Memory B cell (primary cell): ENCODE measurements around the gene LYRM2.

Experiments used
- ATAC-seq: fragments of 150-1000 bp; cut with Tn5 transposase; 2 replicates; pipeline ENCODE4 v1.10.0; 2021; ENCODE audit warnings: low read depth, mild to moderate bottlenecking, moderate library complexity
- DNase-seq, 2 donors: peaks; one replicate each; pipeline ENCODE4 v3.0.0; 2022; ENCODE audit warnings: low spot score in 2 of 2
- H3K27ac Mint-ChIP-seq: one replicate; pipeline ENCODE4 v1.8.0; 2022; ENCODE audit warnings: mild to moderate bottlenecking, moderate library complexity, mixed read lengths
- H3K27me3 Mint-ChIP-seq: one replicate; pipeline ENCODE4 v1.8.0; 2022; ENCODE audit warnings: mixed read lengths
- H3K36me3 Mint-ChIP-seq: one replicate; pipeline ENCODE4 v1.8.0; 2022; ENCODE audit warnings: mild to moderate bottlenecking, mixed read lengths
- H3K4me1 Mint-ChIP-seq: one replicate; pipeline ENCODE4 v1.8.0; 2022; ENCODE audit warnings: mixed read lengths
- H3K4me3 Mint-ChIP-seq: one replicate; pipeline ENCODE4 v1.8.0; 2022; ENCODE audit warnings: mild to moderate bottlenecking, moderate library complexity, mixed read lengths
- H3K9me3 Mint-ChIP-seq: one replicate; pipeline ENCODE4 v1.8.0; 2022; ENCODE audit warnings: mixed read lengths

LYRM2 gene

GRCh38 chr6:89542866-89543265 lies 95.7 kb downstream of the LYRM2 start:
- no peak for DNase-seq
- Mint-ChIP-seq H3K36me3 (no peaks in the 10 kb centered on the region), H3K27ac (no peak overlapping the region), H3K27me3 (peaks cover 2% of the 10 kb centered on the region), H3K4me1 (no peaks in the 10 kb centered on the region), H3K4me3 (no peak overlapping the region), H3K9me3 (no peaks in the 10 kb centered on the region)
- ATAC-seq = no peak

- Mint-ChIP-seq H3K27ac (no peak overlapping the region), H3K36me3 (no peaks in the 10 kb centered on the region), H3K4me1 (no peaks in the 10 kb centered on the region), H3K27me3 (peaks cover 2% of the 10 kb centered on the region), H3K4me3 (no peak overlapping the region), H3K9me3 (no peaks in the 10 kb centered on the region)
- DNase-seq (no peak), ATAC-seq (no peak)
Measured at GRCh38 chr6:89542081-89542857, 96.3 kb downstream of the LYRM2 start.

GRCh38 chr6:89539779-89540178 lies 98.8 kb downstream of the LYRM2 start:
- Mint-ChIP-seq H3K27me3 (peaks cover 2% of the 10 kb centered on the region), H3K4me1 (no peaks in the 10 kb centered on the region), H3K27ac (no peak overlapping the region), H3K36me3 (no peaks in the 10 kb centered on the region), H3K9me3 (no peaks in the 10 kb centered on the region), H3K4me3 (no peak overlapping the region)
- ATAC-seq (no peak), DNase-seq (no peak)

- ATAC-seq = no peak
- no peak overlapping the region for H3K27ac Mint-ChIP-seq
- H3K36me3 Mint-ChIP-seq = peaks cover 2% of the 10 kb centered on the region
- no peaks in the 10 kb centered on the region for H3K9me3 Mint-ChIP-seq
- H3K4me1 Mint-ChIP-seq = peaks cover 3% of the 10 kb centered on the region
- H3K27me3 Mint-ChIP-seq = peaks cover 2% of the 10 kb centered on the region
- DNase-seq = no peak
- no peak overlapping the region for H3K4me3 Mint-ChIP-seq
Measured at GRCh38 chr6:89536231-89536630, 102.3 kb downstream of the LYRM2 start.

- Mint-ChIP-seq H3K36me3 (peaks cover 4% of the 10 kb centered on the region), H3K27me3 (peaks cover 2% of the 10 kb centered on the region)
- ATAC-seq = no peak
Measured at GRCh38 chr6:89530982-89531381, 107.6 kb downstream of the LYRM2 start.

GRCh38 chr6:89528866-89529265 lies 109.7 kb downstream of the LYRM2 start:
- H3K9me3 Mint-ChIP-seq = no peaks in the 10 kb centered on the region
- H3K27ac Mint-ChIP-seq = no peak overlapping the region
- H3K4me3 Mint-ChIP-seq = no peak overlapping the region
- ATAC-seq (no peak), DNase-seq (no peak)
- H3K36me3 Mint-ChIP-seq = peaks cover 4% of the 10 kb centered on the region
- peaks cover 2% of the 10 kb centered on the region for H3K27me3 Mint-ChIP-seq
- H3K4me1 Mint-ChIP-seq = peaks cover 7% of the 10 kb centered on the region

More at GRCh38 chr6:89530982-89531381, 107.6 kb downstream of the LYRM2 start:
- Mint-ChIP-seq H3K4me3 (no peak overlapping the region), H3K4me1 (peaks cover 7% of the 10 kb centered on the region), H3K27ac (no peak overlapping the region), H3K9me3 (no peaks in the 10 kb centered on the region)
- DNase-seq = no peak

GRCh38 chr6:89527634-89528033 lies 110.9 kb downstream of the LYRM2 start:
- H3K4me1 Mint-ChIP-seq = peaks cover 5% of the 10 kb centered on the region
- no peak overlapping the region for H3K4me3 Mint-ChIP-seq
- no peak overlapping the region for H3K27ac Mint-ChIP-seq
- ATAC-seq = no peak
- no peaks in the 10 kb centered on the region for H3K27me3 Mint-ChIP-seq
- DNase-seq = no peak
- H3K36me3 Mint-ChIP-seq = peaks cover 4% of the 10 kb centered on the region
- H3K9me3 Mint-ChIP-seq = no peaks in the 10 kb centered on the region

GRCh38 chr6:89526563-89526869 lies 112.0 kb downstream of the LYRM2 start:
- Mint-ChIP-seq H3K4me3 (no peak overlapping the region), H3K9me3 (no peaks in the 10 kb centered on the region), H3K36me3 (peaks cover 3% of the 10 kb centered on the region), H3K27me3 (no peaks in the 10 kb centered on the region), H3K4me1 (peaks cover 5% of the 10 kb centered on the region), H3K27ac (no peak overlapping the region)
- ATAC-seq (no peak), DNase-seq (no peak)

GRCh38 chr6:89525786-89526562 lies 112.6 kb downstream of the LYRM2 start:
- Mint-ChIP-seq H3K4me3 (no peak overlapping the region), H3K4me1 (peaks cover 5% of the 10 kb centered on the region), H3K9me3 (no peaks in the 10 kb centered on the region), H3K27ac (no peak overlapping the region), H3K36me3 (peaks cover 3% of the 10 kb centered on the region), H3K27me3 (no peaks in the 10 kb centered on the region)
- ATAC-seq = no peak
- DNase-seq = no peak

- Mint-ChIP-seq H3K4me1 (peaks cover 2% of the 10 kb centered on the region), H3K36me3 (no peaks in the 10 kb centered on the region), H3K27me3 (no peaks in the 10 kb centered on the region), H3K4me3 (no peak overlapping the region), H3K27ac (no peak overlapping the region), H3K9me3 (no peaks in the 10 kb centered on the region)
- ATAC-seq (no peak), DNase-seq (no peak)
Measured at GRCh38 chr6:89522778-89523177, 115.8 kb downstream of the LYRM2 start.

GRCh38 chr6:89520736-89521135 lies 117.8 kb downstream of the LYRM2 start:
- Mint-ChIP-seq H3K27me3 (no peaks in the 10 kb centered on the region), H3K36me3 (peaks cover under 1% of the 10 kb centered on the region), H3K4me3 (no peak overlapping the region), H3K27ac (no peak overlapping the region), H3K4me1 (no peaks in the 10 kb centered on the region), H3K9me3 (no peaks in the 10 kb centered on the region)
- no peak for ATAC-seq
- no peak for DNase-seq

- ATAC-seq (no peak), DNase-seq (no peak)
- no peak overlapping the region for H3K4me3 Mint-ChIP-seq
- peaks cover 2% of the 10 kb centered on the region for H3K36me3 Mint-ChIP-seq
- H3K27me3 Mint-ChIP-seq = no peaks in the 10 kb centered on the region
- no peaks in the 10 kb centered on the region for H3K4me1 Mint-ChIP-seq
- no peaks in the 10 kb centered on the region for H3K9me3 Mint-ChIP-seq
- no peak overlapping the region for H3K27ac Mint-ChIP-seq
Measured at GRCh38 chr6:89518352-89519055, 120.0 kb downstream of the LYRM2 start.
